ENCODE measurements around the gene CD80.

GRCh38 chr3:119600732-119601131, 41.3 kb upstream of the CD80 start:
- TF ChIP-seq POLR2A (IDR thresholded peaks at IDR 0.05) (no peak), CTCF (IDR thresholded peaks at IDR 0.05 in 4 of 5, conservative IDR thresholded peaks at IDR 0.05 in 1 of 5) (peak in 4 of 5 experiments; percentile 7 to 53 (median 30))
